HuH-7 (cell line): ENCODE measurements around the gene GLB1L2.

Experiments used
- DNase-seq: peaks from one replicate; pipeline ENCODE4 v3.0.0; 2011; ENCODE audit warnings: low spot score

Gene GLB1L2

DNA sequence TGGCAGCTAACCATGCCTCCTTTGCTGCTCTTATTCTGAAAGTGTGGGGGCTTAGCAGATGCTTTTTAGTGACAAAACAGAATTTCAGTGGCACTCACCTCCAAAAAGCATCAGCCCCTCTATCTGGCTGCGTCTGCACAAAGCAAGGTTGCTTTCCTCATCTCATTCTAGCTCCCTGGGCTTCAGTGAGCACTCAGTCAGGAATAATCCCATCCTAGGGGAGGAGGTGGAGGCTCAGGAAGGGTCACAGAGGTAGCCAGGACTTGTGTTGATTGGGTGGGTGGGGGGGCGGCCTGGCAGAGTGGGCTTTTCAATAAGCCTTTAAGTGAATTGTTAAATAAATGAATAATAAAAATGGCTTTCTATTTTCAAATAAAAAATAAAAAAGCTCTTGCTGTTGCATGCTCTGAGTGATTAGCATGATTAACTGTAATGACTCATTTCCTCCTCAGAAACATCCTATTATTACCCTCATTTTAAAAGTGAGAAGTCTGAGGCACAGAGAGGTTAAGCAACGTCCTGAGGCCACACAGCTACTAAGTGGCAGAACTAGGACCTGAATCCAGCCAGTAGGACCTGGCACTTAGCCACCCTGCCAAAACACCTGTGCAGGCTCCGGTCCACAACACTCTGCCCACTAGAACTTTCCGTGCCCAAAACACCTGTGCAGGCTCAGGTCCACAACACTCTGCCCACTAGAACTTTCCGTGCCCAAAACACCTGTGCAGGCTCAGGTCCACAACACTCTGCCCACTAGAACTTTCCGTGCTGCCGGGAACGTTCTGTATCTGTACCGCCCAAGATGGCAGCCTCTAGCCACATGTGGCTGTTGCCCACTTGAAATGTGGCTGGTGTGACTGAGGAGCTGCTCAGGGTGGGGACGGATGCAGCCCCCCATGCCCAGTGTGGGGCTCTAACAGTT lies 74.7 kb downstream of the GLB1L2 start:
- no peak for DNase-seq

DNA sequence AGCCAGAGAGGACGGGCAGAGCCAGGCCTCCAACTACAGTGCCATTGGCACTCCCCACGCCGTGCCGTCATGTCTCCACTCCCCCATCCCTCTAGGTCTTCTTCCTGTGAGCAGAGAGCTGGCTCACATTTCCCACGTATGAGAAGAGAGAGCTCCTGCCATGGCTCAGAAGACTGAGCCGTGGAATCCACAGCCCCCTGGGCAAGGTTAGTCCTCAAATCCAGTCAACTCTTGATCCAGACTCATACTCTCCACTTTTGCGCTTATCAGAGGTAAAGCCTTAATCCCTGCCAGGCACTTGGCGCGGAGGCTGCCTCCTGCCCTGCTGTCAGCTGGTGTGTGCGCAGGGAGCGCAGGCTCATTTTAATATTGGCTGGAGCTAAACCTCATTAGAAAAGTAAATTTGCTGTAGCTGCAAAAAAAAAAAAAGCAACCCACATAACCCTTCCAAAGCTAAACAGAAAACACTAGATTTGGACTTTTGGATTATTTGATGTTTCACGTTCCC lies 75.6 kb downstream of the GLB1L2 start:
- DNase-seq = no peak

DNA sequence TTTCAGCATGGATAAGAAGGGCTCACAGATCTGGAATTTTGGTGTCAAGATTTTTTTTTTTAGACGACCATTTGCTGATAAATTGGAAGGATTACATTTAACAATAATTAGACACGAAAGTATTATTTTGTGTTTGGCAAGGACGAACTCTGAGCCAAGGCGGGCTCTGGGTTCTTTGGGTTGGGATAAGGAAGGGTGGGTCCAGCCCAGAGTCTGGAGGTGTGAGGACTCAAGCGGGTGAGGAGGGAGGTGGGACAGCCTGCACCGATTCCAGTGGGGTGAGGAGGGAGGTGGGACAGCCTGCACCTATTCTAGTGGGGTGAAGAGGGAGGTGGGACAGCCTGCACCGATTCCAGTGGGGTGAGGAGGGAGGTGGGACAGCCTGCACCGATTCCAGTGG lies 76.1 kb downstream of the GLB1L2 start:
- no peak for DNase-seq

DNA sequence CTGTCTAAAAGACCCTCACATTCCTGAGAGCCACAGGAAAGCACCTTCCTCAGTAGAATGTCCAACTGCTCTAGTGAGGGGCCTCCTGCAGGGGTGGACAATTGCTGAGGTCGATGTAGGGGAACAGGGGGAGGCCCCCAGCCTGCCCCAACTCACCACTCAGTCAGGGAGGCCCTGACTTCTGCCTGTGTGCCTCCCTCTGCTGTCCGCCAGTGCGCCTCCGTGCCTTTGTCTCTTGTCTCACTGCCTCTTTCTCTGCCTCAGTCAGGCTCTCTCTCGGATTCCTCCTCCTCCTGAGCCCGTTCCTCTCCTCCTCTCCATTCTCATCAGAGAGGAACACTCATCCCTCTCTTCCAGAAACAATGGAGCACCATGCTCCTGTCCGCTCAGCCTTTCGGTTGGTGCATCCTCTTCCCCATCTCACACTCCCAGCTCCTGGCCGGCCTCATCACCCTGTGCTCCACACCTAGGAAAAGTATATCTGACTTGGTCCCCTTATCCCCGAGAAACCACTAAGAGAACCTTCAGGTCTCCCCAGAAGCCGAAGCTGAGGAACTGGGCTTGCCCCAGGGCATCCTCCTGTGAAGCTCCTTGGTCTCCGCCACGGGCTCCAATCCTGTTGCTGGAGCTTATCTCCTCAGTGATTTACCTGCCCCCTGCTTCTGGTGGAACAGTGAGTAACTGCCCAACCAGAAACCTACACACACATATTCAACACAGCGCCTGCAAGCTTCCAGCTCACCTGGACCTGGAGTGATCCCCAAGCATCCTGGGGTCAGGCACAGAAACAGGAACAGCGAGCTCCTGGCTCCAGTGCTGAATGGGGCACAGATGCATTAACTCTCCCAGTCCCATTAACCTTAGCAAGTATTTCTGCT lies 78.0 kb downstream of the GLB1L2 start:
- no peak for DNase-seq

DNA sequence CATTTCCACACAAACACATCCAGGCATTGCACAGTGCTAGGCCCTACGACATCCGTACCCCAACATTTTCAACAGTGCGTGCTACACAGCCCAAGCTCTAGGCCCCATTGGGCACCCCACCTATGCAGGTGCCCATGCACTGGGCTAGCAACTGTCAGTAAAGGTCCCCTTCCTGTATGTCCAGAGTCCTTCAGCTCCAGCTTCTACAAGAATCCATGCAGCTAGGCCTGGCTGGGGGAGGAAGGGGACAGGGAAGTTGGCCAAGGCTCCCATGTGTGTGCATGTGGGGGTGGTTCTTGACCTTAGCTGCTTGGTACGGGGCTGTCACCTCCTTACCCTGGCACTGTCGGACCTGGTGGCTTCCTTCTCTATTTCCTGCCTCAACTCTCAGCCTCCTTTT lies 79.0 kb downstream of the GLB1L2 start:
- DNase-seq = no peak

DNA sequence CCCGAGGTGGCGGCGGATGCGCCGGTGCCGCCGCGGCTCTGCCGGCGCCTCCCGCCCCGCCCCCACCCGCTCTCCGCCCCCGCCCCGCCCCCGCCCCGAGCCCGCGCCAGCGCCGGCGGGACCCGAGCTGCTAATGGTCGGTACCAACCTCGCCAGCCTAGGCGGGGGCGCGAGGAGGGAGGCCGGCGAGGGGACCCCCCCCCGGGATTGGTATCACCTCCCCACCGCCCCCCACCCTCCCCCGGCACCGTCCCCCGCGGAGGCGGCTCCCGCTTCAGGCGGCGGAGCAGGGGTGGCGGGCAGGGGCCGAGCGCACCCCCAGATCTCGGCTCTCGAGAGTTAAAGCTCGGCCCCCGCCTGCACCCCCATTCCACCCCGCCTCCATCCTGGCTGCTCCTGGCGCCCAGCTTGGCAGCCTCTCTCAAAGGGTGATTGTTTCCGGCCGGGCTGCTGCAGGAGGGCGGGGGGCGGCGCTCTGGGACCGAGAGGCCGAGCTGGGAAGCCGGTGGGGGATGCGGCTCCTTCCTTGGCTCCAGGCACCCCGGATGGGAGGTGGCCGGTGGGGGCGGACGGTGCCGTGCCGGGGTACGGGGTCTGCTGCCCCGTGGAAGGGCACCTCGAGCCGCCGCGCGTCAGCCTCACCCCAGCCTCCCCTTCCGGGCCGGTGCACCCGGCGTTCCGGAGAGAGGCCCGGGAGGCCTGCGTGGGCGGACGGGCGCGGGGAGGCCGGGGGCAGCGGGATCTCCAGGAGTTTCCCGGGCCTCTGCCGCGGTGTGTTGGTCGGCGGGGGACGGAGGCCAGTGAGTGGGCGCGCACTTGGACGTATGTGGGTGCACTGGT lies 80.6 kb downstream of the GLB1L2 start, which contains the start of gene B3GAT1:
B3GAT1 (minus strand) TSS at position 40 of the 840 bp plus-strand sequence. CDS start 24,583 bp downstream, outside the sequence.
- DNase-seq = no peak

DNA sequence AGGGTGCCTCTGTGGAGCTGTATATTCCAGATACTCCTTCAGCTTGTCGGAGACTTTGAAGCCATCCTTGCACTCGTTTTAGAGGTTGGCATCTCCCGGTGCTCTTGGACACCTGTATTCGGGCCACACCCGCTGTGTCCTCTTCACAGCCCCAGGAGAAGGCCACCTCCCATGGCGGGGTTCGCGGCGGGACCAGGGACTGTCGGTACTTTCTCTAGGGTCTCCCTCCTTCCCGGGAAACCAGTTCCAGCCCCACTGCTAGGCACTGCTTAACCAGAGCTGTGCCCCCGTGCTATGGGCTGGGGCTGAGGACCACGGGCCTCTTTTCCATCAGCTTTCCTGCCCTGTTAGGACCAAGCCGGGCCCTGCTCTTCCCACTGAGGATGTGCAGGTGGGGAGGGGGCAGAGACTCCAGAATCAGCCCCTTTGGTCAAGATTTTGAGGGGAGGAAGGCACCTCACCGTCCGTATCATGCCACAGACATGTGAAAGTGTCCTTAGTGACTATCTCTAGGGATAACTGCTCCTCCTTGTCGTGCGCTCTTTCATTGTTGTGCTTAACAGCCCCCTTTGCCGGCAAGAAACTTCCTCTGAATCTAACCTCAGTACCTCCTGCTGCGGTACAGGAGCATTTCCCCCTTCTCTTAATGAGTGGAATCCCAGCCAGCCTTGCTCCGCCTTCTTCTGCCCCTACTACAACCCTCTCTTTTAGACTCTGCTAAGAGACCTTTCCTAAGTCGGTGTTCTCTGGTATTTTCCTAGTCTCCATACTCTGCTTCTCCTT lies 81.4 kb downstream of the GLB1L2 start:
- no peak for DNase-seq

DNA sequence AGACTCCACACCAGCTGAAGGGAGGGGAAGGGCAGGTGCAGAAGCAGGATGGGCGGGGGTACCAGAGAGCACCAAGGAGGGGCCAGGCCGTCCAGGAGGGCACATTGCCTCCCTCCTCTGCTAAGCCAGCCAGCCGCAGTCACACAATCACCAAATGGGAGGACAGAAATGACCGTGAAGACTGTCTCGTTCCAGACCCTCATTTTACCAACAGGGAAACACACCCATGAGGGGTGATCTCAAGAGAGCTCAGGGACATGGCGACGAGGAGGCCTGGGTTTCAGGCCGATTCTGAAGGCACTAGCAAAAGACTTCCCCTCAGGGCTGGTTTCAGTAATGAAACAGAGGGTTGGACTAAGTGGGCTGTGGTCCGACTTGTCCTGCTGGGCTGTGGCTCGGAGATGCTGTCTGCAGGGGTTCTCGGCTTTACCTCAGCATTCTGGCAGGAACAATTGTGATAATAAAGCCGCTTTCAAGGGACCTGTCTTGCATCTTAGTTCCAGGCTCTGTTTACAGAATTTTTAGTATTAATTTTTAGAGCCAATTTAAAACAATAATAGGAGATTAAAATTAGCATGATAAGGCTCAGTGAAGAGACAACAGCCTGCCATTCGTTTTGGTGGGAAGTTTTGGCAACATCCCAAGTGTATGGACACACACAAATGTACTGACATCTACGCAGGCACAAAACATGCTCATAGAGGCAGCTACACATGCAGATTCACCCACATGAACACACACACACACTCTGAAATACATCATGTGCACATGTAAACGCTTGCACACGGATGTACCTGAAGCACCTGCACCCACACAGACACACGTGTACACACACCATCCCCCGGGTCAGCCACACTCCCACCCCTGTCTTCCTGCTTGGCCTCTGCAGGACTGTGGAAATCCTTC lies 82.3 kb downstream of the GLB1L2 start:
- DNase-seq = no peak

DNA sequence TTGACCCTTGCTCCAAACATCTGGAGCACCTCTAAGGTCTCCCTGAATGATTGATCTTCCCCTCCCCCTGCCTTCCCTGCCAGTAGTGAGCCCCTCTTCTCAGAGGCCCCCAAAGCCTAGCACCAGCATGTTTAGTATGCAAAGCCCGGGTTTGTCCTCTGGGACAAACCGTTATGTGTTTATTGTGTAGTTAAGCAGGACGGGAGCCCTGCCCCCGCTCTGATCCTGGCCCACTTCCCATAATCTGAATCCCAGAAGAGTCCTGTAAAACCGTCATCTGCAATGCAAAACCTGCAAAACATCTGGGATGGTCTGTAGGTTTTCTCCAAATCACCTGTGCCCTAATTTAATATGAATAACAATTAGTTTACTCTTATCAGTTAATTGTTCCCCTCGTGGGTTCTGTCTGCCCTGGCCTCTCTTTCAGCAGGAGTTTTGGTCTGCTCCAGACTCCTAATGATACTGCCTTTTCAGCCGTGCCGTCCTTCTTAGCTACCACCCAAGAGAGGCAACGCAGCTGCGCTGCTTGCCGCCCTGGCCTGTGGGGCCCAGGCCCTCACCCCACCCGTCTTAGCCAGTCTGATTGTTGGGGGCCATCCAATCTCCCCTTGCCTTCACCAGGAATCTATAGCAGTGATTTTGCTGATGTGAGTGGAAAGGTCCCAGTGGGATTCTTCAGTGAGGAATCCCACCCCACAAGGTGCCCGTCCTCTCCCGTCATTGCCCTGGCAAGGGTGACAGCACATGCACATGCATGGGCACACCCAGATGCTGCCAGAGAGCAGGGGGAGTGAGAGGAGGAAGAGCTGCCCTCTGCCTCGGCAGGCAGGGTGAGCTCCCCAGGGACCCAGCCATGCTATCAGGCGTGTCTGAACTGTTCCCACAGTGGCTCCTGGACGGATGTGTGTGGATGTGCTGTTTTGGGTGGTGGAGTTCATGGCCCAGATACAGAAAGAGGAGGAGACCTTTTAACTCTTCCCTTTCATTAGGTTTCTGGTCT lies 83.3 kb downstream of the GLB1L2 start:
- DNase-seq = no peak

DNA sequence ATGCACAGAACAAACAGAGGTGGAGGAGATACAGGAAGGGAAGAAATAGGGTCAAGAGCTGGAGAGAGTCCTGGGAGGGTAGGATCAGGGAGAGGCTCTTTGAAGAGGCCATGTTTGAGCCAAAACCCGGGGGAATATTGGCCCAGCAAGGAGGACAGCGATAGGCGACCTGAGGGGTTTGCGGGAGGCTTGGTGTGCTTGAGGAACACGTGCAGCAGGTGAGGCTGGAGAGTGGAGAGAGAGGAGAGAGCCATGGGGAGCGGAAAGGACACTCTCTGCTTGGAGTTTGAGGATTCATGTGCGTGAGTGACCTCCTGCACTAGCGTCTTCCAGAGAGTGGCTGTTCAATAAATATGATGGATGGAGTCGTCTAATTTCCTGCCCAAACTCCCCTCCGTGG lies 84.9 kb downstream of the GLB1L2 start:
- DNase-seq = no peak

DNA sequence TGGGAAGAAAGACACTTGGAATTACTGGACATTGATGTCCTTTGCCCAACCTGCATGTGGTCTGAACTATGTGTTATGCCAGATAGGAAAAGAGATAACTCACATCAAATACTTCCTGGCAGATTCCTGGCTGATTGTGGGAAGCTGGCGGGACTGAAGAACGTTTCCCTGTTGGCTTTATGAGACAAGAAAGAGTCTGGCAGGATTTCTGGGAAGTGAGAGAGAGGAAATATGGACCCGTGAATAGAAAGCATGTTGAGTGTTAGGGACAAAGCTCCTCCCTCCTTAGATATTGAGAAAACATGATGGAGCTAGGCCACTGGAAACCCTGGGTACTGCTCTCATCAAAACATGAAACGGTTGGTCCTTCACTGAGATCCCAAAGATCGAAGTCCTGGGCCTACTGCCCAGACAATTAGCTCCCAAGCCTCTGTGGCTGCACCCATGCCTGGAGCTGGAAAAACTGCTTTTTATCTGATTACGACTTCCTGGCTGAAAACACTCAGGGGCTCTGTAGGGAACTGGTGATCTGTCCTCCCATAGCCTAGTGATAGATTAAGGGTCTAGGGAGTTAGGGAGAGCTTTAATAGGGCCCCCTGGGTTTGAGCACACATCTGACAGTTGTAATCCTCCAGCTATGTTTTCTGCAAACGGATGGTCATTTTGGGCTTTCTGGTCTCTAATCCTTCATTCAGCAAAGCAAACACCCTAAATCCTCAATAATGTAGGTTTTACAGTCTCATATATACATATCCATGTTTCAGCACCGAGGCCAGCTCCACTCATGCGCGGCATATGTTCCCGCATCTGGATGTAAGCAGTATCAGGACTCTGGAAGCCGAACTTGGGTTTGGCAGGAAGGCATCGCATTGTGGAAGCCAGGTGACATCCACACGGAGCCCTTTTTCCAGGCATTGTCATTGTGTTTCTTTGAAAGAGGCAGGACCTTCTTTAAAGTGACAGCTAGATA lies 86.4 kb downstream of the GLB1L2 start:
- no peak for DNase-seq

DNA sequence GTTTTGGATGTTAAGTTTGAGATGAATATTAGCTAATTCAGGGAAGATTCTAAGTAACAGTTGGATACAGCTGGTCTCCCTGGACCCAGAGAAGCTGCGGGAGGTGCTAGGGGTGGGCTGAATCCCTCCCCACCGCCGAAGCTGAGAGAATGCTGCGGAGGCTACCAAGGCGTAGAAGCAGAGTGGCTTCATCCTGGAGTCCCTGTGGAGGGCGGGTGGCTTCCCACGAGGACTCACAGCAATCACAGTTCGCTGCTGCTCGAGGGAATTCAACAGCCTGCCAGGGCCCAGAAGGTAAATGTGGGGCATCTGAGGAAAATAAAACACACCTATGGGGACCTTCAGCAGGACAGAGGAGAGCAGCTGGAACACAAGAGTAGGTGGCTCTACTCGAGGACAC lies 91.3 kb downstream of the GLB1L2 start:
- no peak for DNase-seq

DNA sequence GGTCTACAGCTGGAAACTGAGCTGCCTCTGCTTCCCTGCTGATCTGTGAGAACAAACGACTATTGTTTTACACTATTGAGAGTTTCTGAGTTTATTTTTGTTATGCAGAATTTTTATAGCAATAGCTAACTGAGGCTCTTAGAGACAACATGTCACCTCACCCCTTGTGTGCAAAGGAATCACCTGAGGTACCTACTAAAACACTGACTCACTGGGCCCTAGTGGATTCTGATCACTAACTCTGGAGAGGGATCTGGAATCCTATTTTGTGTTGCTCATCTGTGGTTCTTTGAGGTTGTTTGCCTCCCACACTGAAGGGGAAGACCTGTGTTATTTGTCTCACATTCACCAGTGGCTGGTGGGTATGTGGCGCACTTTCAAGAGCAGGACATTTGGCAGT lies 93.6 kb downstream of the GLB1L2 start:
- DNase-seq = no peak
